SH-SY5Y (cell line): ENCODE results near the gene TNFSF13B.

Source experiments
- GATA2 ChIP-seq: IDR thresholded peaks from 2 replicates; pipeline ENCODE4 v1.6.1; 2011; ENCODE audit warnings: mild to moderate bottlenecking, low read depth, low read length
- GATA3 ChIP-seq: IDR thresholded peaks from 2 replicates; pipeline ENCODE4 v1.6.1; 2011; ENCODE audit warnings: low read depth, mild to moderate bottlenecking, low read length, moderate library complexity

DNA sequence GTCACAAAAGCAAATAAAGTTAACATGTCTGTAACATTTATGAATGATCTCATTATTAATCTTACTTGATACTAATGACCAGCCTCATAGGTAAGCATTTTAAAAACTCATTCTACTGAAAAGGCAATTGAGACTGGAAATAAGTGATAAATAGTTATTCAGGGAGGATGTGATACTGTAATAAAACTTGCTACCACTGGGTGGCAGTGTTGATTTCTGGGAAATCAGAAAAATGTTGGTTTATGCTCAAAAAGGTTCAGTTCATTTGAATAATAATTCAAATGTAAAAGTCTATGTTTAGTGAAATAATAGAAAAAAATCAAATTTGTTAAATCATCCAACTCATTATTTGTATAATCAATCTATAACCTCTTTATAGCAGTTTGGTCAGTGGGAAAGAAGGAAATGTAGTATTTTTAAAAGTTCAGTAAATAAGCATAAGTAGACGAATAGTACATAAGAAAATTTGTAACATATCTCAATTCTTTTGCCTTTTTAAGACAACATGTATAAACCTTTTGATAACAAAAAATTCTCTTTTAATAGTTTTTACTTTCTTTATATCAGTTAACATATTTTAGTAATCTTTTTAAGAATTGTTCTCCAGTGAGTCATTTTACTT, 41.8 kb upstream of the TNFSF13B start:
- TF ChIP-seq GATA2 (no peak), GATA3 (no peak)
